GM10847 (cell line): Measurements from ENCODE around the gene ITGA3.

ENCODE experiments used
- POLR2A ChIP-seq: IDR thresholded peaks from 2 replicates; pipeline ENCODE4 v1.6.1; 2011; ENCODE audit not compliant: insufficient read length; ENCODE audit errors: extremely low read depth

Gene ITGA3

GRCh38 chr17:50027881-50028735 is 27.8 kb upstream of the ITGA3 start:
- TF ChIP-seq POLR2A, result no peak

GRCh38 chr17:50028736-50029120 is 27.2 kb upstream of the ITGA3 start:
- no peak for TF ChIP-seq POLR2A

- no peak for TF ChIP-seq POLR2A
Measured at GRCh38 chr17:50029185-50029584, 26.7 kb upstream of the ITGA3 start.

- no peak for TF ChIP-seq POLR2A
Measured at GRCh38 chr17:50033316-50033715, 22.6 kb upstream of the ITGA3 start.

GRCh38 chr17:50034498-50035364 is 21.2 kb upstream of the ITGA3 start:
- no peak for TF ChIP-seq POLR2A

- TF ChIP-seq POLR2A, result no peak
Measured at GRCh38 chr17:50035421-50035879, 20.5 kb upstream of the ITGA3 start.

- TF ChIP-seq POLR2A, result no peak
Measured at GRCh38 chr17:50035945-50036344, 20.0 kb upstream of the ITGA3 start.

- TF ChIP-seq POLR2A, result no peak
Measured at GRCh38 chr17:50036455-50037261, 19.3 kb upstream of the ITGA3 start.

GRCh38 chr17:50037321-50038107 is 18.4 kb upstream of the ITGA3 start:
- no peak for TF ChIP-seq POLR2A

GRCh38 chr17:50039058-50039457 is 16.9 kb upstream of the ITGA3 start:
- no peak for TF ChIP-seq POLR2A

- TF ChIP-seq POLR2A, result no peak
Measured at GRCh38 chr17:50042211-50042610, 13.7 kb upstream of the ITGA3 start.

- no peak for TF ChIP-seq POLR2A
Measured at GRCh38 chr17:50043290-50044148, 12.4 kb upstream of the ITGA3 start.

GRCh38 chr17:50044483-50044882 is 11.4 kb upstream of the ITGA3 start:
- TF ChIP-seq POLR2A, result no peak

GRCh38 chr17:50045154-50045553 is 10.8 kb upstream of the ITGA3 start:
- TF ChIP-seq POLR2A, result no peak

GRCh38 chr17:50046179-50046578 is 9.7 kb upstream of the ITGA3 start:
- no peak for TF ChIP-seq POLR2A
